GM12864 (cell line): Measurements from ENCODE around the gene IP6K3.

Experiments used
- DNase-seq: peaks from one replicate; pipeline ENCODE4 v3.0.0-alpha.2; 2011; ENCODE audit warnings: low read depth
- H3K4me3 ChIP-seq: 2 replicates; pipeline ENCODE4 v1.5.1; 2011; ENCODE audit warnings: mild to moderate bottlenecking, low read depth, low read length, control low read depth
- CTCF ChIP-seq: IDR thresholded peaks from 2 replicates; pipeline ENCODE4 v1.5.1; 2011; ENCODE audit warnings: low read depth, mild to moderate bottlenecking, moderate library complexity, low read length, control low read depth, inconsistent platforms; ENCODE audit errors: missing control alignments

IP6K3 gene

DNA sequence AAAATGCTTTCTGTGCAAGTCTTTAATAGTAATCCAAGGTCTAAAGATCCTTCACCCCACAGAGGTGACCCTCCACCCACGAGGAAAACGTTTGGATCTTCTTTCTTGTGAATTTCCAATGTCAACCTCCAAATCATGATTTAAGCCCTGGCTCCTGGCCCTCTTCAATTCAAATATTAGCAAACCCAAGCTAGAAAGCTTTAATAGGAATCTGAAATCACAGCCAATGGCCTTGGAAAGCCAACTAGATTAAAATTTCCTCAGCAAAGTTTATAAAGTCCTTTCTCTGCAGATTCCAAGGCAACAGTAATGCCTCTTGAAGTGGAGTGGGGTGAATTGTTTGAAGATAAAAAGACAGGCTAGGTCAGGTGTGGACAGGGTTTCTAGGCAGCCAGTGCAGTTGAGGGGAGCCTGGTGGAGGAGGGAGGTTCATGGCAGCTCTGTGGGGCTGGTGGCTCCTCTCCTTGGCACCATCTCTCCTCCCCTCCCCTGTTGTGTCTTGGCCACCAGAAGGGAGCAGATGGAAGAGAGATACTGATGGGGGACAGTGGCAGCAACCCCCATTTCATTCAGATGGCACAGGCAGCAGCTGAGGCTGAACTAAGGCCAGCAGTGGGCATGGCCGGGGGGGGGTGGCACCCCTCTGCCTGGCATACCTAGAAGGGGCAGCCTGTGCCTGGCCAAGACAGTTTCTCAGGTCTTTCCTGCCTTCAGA, 23.2 kb downstream of the IP6K3 start:
- no peak for TF ChIP-seq CTCF
- no peak for DNase-seq
- H3K4me3 ChIP-seq, result no peak overlapping the region

- no peak for TF ChIP-seq CTCF
- H3K4me3 ChIP-seq, result no peak overlapping the region
- DNase-seq, result no peak
These were observed 24.5 kb downstream of the IP6K3 start for GRCh38 chr6:33722103-33722623.

DNA sequence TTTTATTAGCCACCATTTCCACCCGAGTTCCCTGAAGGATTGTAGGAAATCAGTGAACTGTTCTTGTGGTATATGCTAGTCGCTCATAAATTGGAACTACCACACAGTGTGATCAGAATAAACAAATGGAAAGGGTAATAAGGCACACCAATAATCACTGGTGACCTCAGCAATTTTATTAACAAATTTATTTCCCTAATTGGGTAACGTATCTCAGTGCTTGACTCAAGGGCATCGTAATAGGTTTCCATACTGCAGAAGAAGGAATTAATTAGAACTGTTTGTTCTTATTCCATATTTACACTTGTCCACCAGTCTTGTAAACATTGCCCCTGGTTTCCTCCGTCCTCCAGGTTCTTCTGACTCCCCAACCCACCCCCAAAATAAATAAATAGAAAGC, 25.2 kb downstream of the IP6K3 start:
- DNase-seq, result no peak
- H3K4me3 ChIP-seq, result no peak overlapping the region
- no peak for TF ChIP-seq CTCF

DNA sequence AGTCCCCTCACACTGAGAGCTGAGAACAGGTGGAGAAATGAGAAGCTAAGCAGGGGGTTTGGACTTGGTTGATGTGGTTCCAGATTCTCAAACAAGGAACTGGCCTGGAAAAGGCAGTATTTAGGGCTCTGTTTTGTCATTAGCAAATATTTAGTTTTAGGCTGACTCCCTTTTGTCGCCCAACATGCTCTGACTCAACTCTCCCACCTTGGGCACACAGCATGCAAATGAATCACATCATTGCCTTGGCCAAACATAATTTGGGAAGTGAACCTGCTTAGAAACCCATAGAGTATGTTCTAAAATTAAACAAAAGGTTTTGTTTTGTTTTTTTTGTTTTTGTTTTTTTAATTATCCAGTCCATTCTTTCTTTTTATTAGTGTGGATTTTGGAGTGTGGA, 25.7 kb downstream of the IP6K3 start:
- no peak overlapping the region for H3K4me3 ChIP-seq
- no peak for DNase-seq
- TF ChIP-seq CTCF, result no peak

DNA sequence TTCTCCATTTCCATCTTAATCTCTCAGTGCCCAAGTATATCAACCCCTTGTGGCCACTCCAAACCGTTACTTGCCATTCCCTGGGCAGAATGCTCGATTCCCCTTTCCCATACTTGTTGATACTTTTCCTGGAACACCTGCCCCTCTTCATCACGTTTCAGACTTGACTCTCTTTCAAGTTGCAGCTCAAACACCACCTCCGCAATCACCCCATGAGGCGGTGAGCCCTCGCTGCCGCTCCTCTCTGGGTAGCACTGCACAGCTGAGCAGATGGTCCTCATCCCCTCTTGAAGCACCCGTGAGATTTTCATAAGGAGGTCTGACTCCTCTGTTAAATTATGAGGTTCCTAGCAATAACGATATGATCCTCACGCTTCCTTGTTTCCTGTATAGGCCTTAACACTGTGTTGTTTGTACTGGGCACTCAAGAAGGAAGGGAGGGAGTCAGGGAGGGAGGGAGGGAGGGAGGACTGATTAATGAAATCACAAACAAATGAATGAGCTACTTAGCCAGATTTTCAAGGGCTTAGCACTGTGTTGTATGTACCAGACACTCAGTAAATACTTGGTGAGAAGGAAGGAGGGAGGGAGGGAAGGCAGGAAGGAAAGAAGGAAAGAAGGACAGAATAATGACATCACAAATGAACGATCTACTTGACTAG, 27.2 kb downstream of the IP6K3 start:
- no peak for TF ChIP-seq CTCF
- no peak for DNase-seq

GRCh38 chr6:33718713-33719112, 28.0 kb downstream of the IP6K3 start:
- no peak for DNase-seq
- no peak for TF ChIP-seq CTCF
- H3K4me3 ChIP-seq, result no peak overlapping the region

More for the DNA sequence above, 27.2 kb downstream of the IP6K3 start:
- no peak overlapping the region for H3K4me3 ChIP-seq
